ENCODE measurements around the gene MAGI2.

The MAGI2 gene

DNA sequence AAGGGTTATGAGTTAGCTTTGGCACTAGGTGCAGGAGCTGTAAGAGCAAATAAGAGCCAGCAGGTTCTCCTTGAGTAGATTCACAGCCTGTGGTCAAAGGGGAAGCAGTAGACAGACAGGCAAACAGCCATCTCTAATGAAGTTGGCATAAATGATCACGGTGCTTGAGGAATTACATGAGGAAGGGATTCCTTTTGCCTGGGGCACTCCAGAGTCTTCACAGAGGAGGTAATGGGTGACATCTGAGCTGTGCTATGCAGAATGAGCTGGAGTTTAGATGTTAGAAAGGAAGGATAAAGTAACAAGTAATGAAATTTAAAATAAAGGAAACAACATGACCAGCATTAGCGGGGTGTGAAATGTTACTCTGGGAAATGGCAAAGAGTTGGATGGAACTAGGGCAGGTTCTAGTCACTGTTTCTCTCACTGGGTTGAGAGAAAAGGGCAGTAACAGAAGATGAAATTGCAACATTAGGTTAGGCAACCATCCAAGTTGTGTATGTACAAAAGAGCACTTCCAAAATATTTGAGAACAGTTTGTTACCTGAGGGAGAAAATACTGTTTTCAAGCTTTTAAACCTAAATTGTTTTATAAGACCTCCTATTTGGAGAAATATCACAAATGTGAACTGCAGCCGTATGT, 1041.1 kb downstream of the MAGI2 start:
- no peak for TF ChIP-seq ZFP3 (CRISPR knock-in tag; IDR thresholded peaks at IDR 0.05)
- TF ChIP-seq, protein P1, sequence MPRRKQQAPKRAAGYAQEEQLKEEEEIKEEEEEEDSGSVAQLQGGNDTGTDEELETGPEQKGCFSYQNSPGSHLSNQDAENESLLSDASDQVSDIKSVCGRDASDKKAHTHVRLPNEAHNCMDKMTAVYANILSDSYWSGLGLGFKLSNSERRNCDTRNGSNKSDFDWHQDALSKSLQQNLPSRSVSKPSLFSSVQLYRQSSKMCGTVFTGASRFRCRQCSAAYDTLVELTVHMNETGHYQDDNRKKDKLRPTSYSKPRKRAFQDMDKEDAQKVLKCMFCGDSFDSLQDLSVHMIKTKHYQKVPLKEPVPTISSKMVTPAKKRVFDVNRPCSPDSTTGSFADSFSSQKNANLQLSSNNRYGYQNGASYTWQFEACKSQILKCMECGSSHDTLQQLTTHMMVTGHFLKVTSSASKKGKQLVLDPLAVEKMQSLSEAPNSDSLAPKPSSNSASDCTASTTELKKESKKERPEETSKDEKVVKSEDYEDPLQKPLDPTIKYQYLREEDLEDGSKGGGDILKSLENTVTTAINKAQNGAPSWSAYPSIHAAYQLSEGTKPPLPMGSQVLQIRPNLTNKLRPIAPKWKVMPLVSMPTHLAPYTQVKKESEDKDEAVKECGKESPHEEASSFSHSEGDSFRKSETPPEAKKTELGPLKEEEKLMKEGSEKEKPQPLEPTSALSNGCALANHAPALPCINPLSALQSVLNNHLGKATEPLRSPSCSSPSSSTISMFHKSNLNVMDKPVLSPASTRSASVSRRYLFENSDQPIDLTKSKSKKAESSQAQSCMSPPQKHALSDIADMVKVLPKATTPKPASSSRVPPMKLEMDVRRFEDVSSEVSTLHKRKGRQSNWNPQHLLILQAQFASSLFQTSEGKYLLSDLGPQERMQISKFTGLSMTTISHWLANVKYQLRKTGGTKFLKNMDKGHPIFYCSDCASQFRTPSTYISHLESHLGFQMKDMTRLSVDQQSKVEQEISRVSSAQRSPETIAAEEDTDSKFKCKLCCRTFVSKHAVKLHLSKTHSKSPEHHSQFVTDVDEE (CRISPR knock-in tag; IDR thresholded peaks at IDR 0.05) = no peak
- TF ChIP-seq ZC3H10 (CRISPR knock-in tag; IDR thresholded peaks at IDR 0.05) = no peak
- TF ChIP-seq, protein P2, sequence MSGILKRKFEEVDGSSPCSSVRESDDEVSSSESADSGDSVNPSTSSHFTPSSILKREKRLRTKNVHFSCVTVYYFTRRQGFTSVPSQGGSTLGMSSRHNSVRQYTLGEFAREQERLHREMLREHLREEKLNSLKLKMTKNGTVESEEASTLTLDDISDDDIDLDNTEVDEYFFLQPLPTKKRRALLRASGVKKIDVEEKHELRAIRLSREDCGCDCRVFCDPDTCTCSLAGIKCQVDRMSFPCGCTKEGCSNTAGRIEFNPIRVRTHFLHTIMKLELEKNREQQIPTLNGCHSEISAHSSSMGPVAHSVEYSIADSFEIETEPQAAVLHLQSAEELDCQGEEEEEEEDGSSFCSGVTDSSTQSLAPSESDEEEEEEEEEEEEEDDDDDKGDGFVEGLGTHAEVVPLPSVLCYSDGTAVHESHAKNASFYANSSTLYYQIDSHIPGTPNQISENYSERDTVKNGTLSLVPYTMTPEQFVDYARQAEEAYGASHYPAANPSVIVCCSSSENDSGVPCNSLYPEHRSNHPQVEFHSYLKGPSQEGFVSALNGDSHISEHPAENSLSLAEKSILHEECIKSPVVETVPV (CRISPR knock-in tag; IDR thresholded peaks at IDR 0.05) = no peak
- no peak for TF ChIP-seq ESRRG (CRISPR knock-in tag; IDR thresholded peaks at IDR 0.05)
- TF ChIP-seq ZFP30 (CRISPR knock-in tag; IDR thresholded peaks at IDR 0.05) = no peak
- TF ChIP-seq, protein P3, sequence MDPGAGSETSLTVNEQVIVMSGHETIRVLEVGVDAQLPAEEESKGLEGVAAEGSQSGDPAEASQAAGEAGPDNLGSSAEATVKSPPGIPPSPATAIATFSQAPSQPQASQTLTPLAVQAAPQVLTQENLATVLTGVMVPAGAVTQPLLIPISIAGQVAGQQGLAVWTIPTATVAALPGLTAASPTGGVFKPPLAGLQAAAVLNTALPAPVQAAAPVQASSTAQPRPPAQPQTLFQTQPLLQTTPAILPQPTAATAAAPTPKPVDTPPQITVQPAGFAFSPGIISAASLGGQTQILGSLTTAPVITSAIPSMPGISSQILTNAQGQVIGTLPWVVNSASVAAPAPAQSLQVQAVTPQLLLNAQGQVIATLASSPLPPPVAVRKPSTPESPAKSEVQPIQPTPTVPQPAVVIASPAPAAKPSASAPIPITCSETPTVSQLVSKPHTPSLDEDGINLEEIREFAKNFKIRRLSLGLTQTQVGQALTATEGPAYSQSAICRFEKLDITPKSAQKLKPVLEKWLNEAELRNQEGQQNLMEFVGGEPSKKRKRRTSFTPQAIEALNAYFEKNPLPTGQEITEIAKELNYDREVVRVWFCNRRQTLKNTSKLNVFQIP (CRISPR knock-in tag; IDR thresholded peaks at IDR 0.05; ENCODE audit: borderline replicate concordance, low read depth) = no peak
- TF ChIP-seq ZNF8 (CRISPR knock-in tag; IDR thresholded peaks at IDR 0.05) = no peak
- TF ChIP-seq ISL1 (CRISPR knock-in tag; IDR thresholded peaks at IDR 0.05) = no peak
- TF ChIP-seq BACH2 (CRISPR knock-in tag; IDR thresholded peaks at IDR 0.05; ENCODE audit: borderline replicate concordance) = no peak
- no peak for TF ChIP-seq ZNF565 (CRISPR knock-in tag; conservative IDR thresholded peaks at IDR 0.05; ENCODE audit: low read depth)
- no peak for TF ChIP-seq TOX (CRISPR knock-in tag; IDR thresholded peaks at IDR 0.05; ENCODE audit: borderline replicate concordance)
- TF ChIP-seq TCF4 (CRISPR knock-in tag; IDR thresholded peaks at IDR 0.05; ENCODE audit: borderline replicate concordance) = no peak
- TF ChIP-seq, protein P4, sequence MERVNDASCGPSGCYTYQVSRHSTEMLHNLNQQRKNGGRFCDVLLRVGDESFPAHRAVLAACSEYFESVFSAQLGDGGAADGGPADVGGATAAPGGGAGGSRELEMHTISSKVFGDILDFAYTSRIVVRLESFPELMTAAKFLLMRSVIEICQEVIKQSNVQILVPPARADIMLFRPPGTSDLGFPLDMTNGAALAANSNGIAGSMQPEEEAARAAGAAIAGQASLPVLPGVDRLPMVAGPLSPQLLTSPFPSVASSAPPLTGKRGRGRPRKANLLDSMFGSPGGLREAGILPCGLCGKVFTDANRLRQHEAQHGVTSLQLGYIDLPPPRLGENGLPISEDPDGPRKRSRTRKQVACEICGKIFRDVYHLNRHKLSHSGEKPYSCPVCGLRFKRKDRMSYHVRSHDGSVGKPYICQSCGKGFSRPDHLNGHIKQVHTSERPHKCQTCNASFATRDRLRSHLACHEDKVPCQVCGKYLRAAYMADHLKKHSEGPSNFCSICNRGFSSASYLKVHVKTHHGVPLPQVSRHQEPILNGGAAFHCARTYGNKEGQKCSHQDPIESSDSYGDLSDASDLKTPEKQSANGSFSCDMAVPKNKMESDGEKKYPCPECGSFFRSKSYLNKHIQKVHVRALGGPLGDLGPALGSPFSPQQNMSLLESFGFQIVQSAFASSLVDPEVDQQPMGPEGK (CRISPR knock-in tag; IDR thresholded peaks at IDR 0.05; ENCODE audit: borderline replicate concordance) = no peak
- no peak for ATAC-seq

DNA sequence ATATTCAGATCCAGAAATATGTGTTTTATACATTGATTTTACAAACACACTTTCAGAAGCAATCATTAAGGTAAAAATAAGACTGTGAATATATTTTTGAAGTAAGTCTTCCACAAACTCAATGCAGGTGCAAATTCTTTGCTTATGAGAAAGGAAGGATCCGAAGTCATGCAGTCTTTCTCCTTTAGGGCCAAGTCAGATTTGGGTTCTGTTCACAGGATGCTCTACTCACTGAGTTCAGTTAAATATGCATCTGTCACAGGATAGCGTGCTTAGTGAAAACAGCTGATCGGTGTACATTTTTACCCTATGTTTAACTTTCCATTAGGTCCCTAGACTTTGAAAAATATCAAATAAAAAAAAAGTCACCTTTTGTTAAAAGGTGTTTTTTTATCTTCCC, 1046.4 kb downstream of the MAGI2 start:
- ATAC-seq = no peak
- TF ChIP-seq, protein P2 (CRISPR knock-in tag; IDR thresholded peaks at IDR 0.05) = no peak
- TF ChIP-seq TOX (CRISPR knock-in tag; IDR thresholded peaks at IDR 0.05; ENCODE audit: borderline replicate concordance) (no peak), ESRRG (CRISPR knock-in tag; IDR thresholded peaks at IDR 0.05) (no peak), OSR1 (CRISPR knock-in tag; IDR thresholded peaks at IDR 0.05) (no peak), CSDC2 (CRISPR knock-in tag; IDR thresholded peaks at IDR 0.05) (no peak), SNAI2 (CRISPR knock-in tag; IDR thresholded peaks at IDR 0.05) (no peak), ZNF565 (CRISPR knock-in tag; conservative IDR thresholded peaks at IDR 0.05; ENCODE audit: low read depth) (no peak), BACH2 (CRISPR knock-in tag; IDR thresholded peaks at IDR 0.05; ENCODE audit: borderline replicate concordance) (no peak), TCF4 (CRISPR knock-in tag; IDR thresholded peaks at IDR 0.05; ENCODE audit: borderline replicate concordance) (no peak), GLIS3 (CRISPR knock-in tag; IDR thresholded peaks at IDR 0.05) (no peak), ZFP3 (CRISPR knock-in tag; IDR thresholded peaks at IDR 0.05) (no peak), ZFP30 (CRISPR knock-in tag; IDR thresholded peaks at IDR 0.05) (no peak), RARB (CRISPR knock-in tag; IDR thresholded peaks at IDR 0.05) (no peak)
- TF ChIP-seq, protein P5, sequence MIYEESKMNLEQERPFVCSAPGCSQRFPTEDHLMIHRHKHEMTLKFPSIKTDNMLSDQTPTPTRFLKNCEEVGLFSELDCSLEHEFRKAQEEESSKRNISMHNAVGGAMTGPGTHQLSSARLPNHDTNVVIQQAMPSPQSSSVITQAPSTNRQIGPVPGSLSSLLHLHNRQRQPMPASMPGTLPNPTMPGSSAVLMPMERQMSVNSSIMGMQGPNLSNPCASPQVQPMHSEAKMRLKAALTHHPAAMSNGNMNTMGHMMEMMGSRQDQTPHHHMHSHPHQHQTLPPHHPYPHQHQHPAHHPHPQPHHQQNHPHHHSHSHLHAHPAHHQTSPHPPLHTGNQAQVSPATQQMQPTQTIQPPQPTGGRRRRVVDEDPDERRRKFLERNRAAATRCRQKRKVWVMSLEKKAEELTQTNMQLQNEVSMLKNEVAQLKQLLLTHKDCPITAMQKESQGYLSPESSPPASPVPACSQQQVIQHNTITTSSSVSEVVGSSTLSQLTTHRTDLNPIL (CRISPR knock-in tag; IDR thresholded peaks at IDR 0.05; ENCODE audit: low read depth) = no peak
- TF ChIP-seq, protein P4 (CRISPR knock-in tag; IDR thresholded peaks at IDR 0.05; ENCODE audit: borderline replicate concordance) = no peak
- TF ChIP-seq, protein P3 (CRISPR knock-in tag; IDR thresholded peaks at IDR 0.05; ENCODE audit: borderline replicate concordance, low read depth) = no peak
- TF ChIP-seq, protein P1 (CRISPR knock-in tag; IDR thresholded peaks at IDR 0.05) = no peak

Data from SK-N-SH treated with all-trans-retinoic acid at 6 μM for 48 hours (cell line).